Stimulated activated CD4-positive, alpha-beta T cell treated with anti-CD3 and anti-CD28 coated beads, Interleukin-2, amount 100 ng/mL, for 4 hours (primary cell): Measurements from ENCODE around the gene ABCA10.
"Not testable (repeated sequence)": the region's sequence is repeated elsewhere in the genome, so short reads cannot be mapped to it uniquely, and the experiment has no call there.

ENCODE experiments used
- DNase-seq: peaks from one replicate; pipeline ENCODE4 v3.0.0-alpha.2; 2020; ENCODE audit warnings: low read depth

Gene ABCA10

GRCh38 chr17:69230939-69231338 lies 2.3 kb upstream of the ABCA10 start:
- no peak for DNase-seq

GRCh38 chr17:69228018-69228417 lies 606 bp downstream of the ABCA10 start:
- no peak for DNase-seq

- DNase-seq, result no peak
Measured at GRCh38 chr17:69227541-69227940, 1.1 kb downstream of the ABCA10 start.

GRCh38 chr17:69223809-69224208 lies 4.8 kb downstream of the ABCA10 start:
- DNase-seq, result no peak

- no peak for DNase-seq
Measured at GRCh38 chr17:69222707-69223258, 5.8 kb downstream of the ABCA10 start.

GRCh38 chr17:69220098-69220497 lies 8.5 kb downstream of the ABCA10 start:
- no peak for DNase-seq

GRCh38 chr17:69218986-69219385 lies 9.6 kb downstream of the ABCA10 start:
- DNase-seq, result no peak

- DNase-seq, result no peak
Measured at GRCh38 chr17:69213059-69213813, 15.4 kb downstream of the ABCA10 start.

GRCh38 chr17:69208640-69209039 lies 20.0 kb downstream of the ABCA10 start:
- no peak for DNase-seq

- no peak for DNase-seq
Measured at GRCh38 chr17:69207151-69207550, 21.5 kb downstream of the ABCA10 start.

GRCh38 chr17:69198238-69198637 lies 30.4 kb downstream of the ABCA10 start:
- no peak for DNase-seq

GRCh38 chr17:69196105-69196653 lies 32.4 kb downstream of the ABCA10 start:
- not testable (repeated sequence) for DNase-seq

- no peak for DNase-seq
Measured at GRCh38 chr17:69192754-69193153, 35.9 kb downstream of the ABCA10 start.

GRCh38 chr17:69188796-69189195 lies 39.8 kb downstream of the ABCA10 start:
- DNase-seq, result no peak

GRCh38 chr17:69188064-69188463 lies 40.6 kb downstream of the ABCA10 start:
- no peak for DNase-seq

GRCh38 chr17:69187294-69187693 lies 41.3 kb downstream of the ABCA10 start:
- DNase-seq, result no peak

GRCh38 chr17:69179227-69179952 lies 49.2 kb downstream of the ABCA10 start:
- DNase-seq, result no peak

- DNase-seq, result no peak
Measured at GRCh38 chr17:69176457-69176795, 52.2 kb downstream of the ABCA10 start.

GRCh38 chr17:69175625-69176456 lies 52.8 kb downstream of the ABCA10 start:
- no peak for DNase-seq

GRCh38 chr17:69175262-69175624 lies 53.4 kb downstream of the ABCA10 start:
- DNase-seq, result no peak

- no peak for DNase-seq
Measured at GRCh38 chr17:69173118-69173517, 55.5 kb downstream of the ABCA10 start.

- no peak for DNase-seq
Measured at GRCh38 chr17:69170377-69170776, 58.2 kb downstream of the ABCA10 start.
